HEK293 (cell line): ENCODE results near the gene IFI44L.

ENCODE experiments used
- SCRT2 ChIP-seq: fragments of 450-650 bp; formaldehyde crosslinking; IDR thresholded peaks from 2 replicates; pipeline ENCODE4 v1.5.1; 2016; ENCODE audit warnings: missing biosample characterization, missing genetic modification characterization
- ZFP3 ChIP-seq: fragments of 450-650 bp; formaldehyde crosslinking; IDR thresholded peaks from 2 replicates; pipeline ENCODE4 v1.5.1; 2016; ENCODE audit warnings: low read depth, missing biosample characterization, missing genetic modification characterization
- ZFP37 ChIP-seq: fragments of 450-650 bp; formaldehyde crosslinking; IDR thresholded peaks from 2 replicates; pipeline ENCODE4 v1.5.1; 2016; ENCODE audit warnings: missing biosample characterization, missing genetic modification characterization
- ZNF292 ChIP-seq: fragments of 450-650 bp; formaldehyde crosslinking; IDR thresholded peaks from 2 replicates; pipeline ENCODE4 v1.5.1; 2016; ENCODE audit warnings: low read depth, missing biosample characterization, missing genetic modification characterization, borderline replicate concordance
- ZNF366 ChIP-seq: fragments of 450-650 bp; formaldehyde crosslinking; conservative IDR thresholded peaks from 2 replicates; pipeline ENCODE4 v1.5.1; 2016; ENCODE audit warnings: missing biosample characterization, missing genetic modification characterization
- ZNF626 ChIP-seq: fragments of 450-650 bp; sonication (Bioruptor Pico); formaldehyde crosslinking; IDR thresholded peaks from 2 replicates; pipeline ENCODE4 v1.5.1; 2018; ENCODE audit warnings: missing biosample characterization, missing genetic modification characterization, inconsistent platforms
- ZNF660 ChIP-seq: fragments of 450-650 bp; IDR thresholded peaks from 2 replicates; pipeline ENCODE4 v1.5.1; 2018; ENCODE audit warnings: missing biosample characterization, mild to moderate bottlenecking, missing genetic modification characterization
- ZNF664 ChIP-seq: fragments of 450-650 bp; formaldehyde crosslinking; IDR thresholded peaks from 2 replicates; pipeline ENCODE4 v1.5.1; 2016; ENCODE audit warnings: missing biosample characterization, missing genetic modification characterization
- ZNF776 ChIP-seq: fragments of 450-650 bp; formaldehyde crosslinking; IDR thresholded peaks from 2 replicates; pipeline ENCODE4 v1.5.0; 2017; ENCODE audit warnings: missing biosample characterization, missing genetic modification characterization, borderline replicate concordance
- ZSCAN16 ChIP-seq: fragments of 450-650 bp; formaldehyde crosslinking; IDR thresholded peaks from 2 replicates; pipeline ENCODE4 v1.5.1; 2016; ENCODE audit warnings: missing biosample characterization, missing genetic modification characterization
- TF ChIP-seq, protein P1 (sequence below): fragments of 450-650 bp; formaldehyde crosslinking; IDR thresholded peaks from 2 replicates; pipeline ENCODE4 v1.5.1; 2016; ENCODE audit warnings: missing biosample characterization, missing genetic modification characterization
- TF ChIP-seq, protein P2 (sequence below): fragments of 450-650 bp; formaldehyde crosslinking; IDR thresholded peaks from 2 replicates; pipeline ENCODE4 v1.5.1; 2017; ENCODE audit warnings: missing biosample characterization, missing genetic modification characterization
- TF ChIP-seq, protein P3 (sequence below): fragments of 450-650 bp; formaldehyde crosslinking; IDR thresholded peaks from 2 replicates; pipeline ENCODE4 v1.5.1; 2016; ENCODE audit warnings: missing biosample characterization, missing genetic modification characterization
- TF ChIP-seq, protein P4 (sequence below): fragments of 450-650 bp; formaldehyde crosslinking; IDR thresholded peaks from 2 replicates; pipeline ENCODE4 v1.5.1; 2016; ENCODE audit warnings: missing biosample characterization, missing genetic modification characterization, low read depth

DNA sequence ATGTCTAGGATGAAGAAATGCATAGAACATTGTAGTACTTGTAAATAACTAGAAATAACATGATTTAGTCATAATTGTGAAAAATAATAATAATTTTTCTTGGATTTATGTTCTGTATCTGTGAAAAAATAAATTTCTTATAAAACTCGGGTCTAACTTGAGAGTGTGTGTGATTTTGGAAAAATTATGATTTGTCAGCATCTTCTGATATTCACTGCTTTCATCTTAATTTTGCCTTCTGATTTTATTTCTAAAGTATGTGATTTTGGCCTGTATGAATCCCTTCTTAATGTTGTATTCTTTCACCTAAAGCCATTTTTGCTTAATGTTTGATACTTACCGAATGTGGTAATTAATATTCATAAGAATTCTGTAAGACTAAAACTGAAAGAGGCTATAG is 43.7 kb downstream of the IFI44L start:
- TF ChIP-seq ZNF776 (tag by site-specific recombination) (no peak), ZNF626 (tag by site-specific recombination) (no peak), SCRT2 (no peak), ZSCAN16 (tag by site-specific recombination) (no peak), ZFP3 (tag by site-specific recombination) (no peak), ZFP37 (tag by site-specific recombination) (no peak), ZNF292 (no peak), ZNF660 (no peak), ZNF664 (tag by site-specific recombination) (no peak), ZNF366 (tag by site-specific recombination) (no peak)
- TF ChIP-seq, protein P1, sequence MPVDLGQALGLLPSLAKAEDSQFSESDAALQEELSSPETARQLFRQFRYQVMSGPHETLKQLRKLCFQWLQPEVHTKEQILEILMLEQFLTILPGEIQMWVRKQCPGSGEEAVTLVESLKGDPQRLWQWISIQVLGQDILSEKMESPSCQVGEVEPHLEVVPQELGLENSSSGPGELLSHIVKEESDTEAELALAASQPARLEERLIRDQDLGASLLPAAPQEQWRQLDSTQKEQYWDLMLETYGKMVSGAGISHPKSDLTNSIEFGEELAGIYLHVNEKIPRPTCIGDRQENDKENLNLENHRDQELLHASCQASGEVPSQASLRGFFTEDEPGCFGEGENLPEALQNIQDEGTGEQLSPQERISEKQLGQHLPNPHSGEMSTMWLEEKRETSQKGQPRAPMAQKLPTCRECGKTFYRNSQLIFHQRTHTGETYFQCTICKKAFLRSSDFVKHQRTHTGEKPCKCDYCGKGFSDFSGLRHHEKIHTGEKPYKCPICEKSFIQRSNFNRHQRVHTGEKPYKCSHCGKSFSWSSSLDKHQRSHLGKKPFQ (tag by site-specific recombination): no peak
- TF ChIP-seq, protein P2, sequence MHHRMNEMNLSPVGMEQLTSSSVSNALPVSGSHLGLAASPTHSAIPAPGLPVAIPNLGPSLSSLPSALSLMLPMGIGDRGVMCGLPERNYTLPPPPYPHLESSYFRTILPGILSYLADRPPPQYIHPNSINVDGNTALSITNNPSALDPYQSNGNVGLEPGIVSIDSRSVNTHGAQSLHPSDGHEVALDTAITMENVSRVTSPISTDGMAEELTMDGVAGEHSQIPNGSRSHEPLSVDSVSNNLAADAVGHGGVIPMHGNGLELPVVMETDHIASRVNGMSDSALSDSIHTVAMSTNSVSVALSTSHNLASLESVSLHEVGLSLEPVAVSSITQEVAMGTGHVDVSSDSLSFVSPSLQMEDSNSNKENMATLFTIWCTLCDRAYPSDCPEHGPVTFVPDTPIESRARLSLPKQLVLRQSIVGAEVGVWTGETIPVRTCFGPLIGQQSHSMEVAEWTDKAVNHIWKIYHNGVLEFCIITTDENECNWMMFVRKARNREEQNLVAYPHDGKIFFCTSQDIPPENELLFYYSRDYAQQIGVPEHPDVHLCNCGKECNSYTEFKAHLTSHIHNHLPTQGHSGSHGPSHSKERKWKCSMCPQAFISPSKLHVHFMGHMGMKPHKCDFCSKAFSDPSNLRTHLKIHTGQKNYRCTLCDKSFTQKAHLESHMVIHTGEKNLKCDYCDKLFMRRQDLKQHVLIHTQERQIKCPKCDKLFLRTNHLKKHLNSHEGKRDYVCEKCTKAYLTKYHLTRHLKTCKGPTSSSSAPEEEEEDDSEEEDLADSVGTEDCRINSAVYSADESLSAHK (tag by site-specific recombination): no peak
- TF ChIP-seq, protein P3, sequence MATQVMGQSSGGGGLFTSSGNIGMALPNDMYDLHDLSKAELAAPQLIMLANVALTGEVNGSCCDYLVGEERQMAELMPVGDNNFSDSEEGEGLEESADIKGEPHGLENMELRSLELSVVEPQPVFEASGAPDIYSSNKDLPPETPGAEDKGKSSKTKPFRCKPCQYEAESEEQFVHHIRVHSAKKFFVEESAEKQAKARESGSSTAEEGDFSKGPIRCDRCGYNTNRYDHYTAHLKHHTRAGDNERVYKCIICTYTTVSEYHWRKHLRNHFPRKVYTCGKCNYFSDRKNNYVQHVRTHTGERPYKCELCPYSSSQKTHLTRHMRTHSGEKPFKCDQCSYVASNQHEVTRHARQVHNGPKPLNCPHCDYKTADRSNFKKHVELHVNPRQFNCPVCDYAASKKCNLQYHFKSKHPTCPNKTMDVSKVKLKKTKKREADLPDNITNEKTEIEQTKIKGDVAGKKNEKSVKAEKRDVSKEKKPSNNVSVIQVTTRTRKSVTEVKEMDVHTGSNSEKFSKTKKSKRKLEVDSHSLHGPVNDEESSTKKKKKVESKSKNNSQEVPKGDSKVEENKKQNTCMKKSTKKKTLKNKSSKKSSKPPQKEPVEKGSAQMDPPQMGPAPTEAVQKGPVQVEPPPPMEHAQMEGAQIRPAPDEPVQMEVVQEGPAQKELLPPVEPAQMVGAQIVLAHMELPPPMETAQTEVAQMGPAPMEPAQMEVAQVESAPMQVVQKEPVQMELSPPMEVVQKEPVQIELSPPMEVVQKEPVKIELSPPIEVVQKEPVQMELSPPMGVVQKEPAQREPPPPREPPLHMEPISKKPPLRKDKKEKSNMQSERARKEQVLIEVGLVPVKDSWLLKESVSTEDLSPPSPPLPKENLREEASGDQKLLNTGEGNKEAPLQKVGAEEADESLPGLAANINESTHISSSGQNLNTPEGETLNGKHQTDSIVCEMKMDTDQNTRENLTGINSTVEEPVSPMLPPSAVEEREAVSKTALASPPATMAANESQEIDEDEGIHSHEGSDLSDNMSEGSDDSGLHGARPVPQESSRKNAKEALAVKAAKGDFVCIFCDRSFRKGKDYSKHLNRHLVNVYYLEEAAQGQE (tag by site-specific recombination): no peak
- TF ChIP-seq, protein P4, sequence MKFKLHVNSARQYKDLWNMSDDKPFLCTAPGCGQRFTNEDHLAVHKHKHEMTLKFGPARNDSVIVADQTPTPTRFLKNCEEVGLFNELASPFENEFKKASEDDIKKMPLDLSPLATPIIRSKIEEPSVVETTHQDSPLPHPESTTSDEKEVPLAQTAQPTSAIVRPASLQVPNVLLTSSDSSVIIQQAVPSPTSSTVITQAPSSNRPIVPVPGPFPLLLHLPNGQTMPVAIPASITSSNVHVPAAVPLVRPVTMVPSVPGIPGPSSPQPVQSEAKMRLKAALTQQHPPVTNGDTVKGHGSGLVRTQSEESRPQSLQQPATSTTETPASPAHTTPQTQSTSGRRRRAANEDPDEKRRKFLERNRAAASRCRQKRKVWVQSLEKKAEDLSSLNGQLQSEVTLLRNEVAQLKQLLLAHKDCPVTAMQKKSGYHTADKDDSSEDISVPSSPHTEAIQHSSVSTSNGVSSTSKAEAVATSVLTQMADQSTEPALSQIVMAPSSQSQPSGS (tag by site-specific recombination): no peak
